AG04450 (cell line): ENCODE data around the gene TADA2A. TPM values are rescaled to one million over a fixed set of nuclear protein-coding genes. Genes with fewer than 3 reads are reported as not detected.

ENCODE experiments used
- CTCF ChIA-PET: fragments of 300-600, 350-600 bp; formaldehyde crosslinking; extraction: SDS; loops from one replicate; lab custom pipeline; 2022; ENCODE audit warnings: antibody characterized with exemption, inconsistent platforms; lab: Charles Lee
- POLR2A ChIA-PET: fragments of 350-600 bp; formaldehyde crosslinking; extraction: SDS; loops from one replicate; lab custom pipeline; 2021; ENCODE audit warnings: antibody characterized with exemption, inconsistent platforms; lab: Yijun Ruan, JAX
- DNase-seq: peaks from one replicate; pipeline ENCODE4 v3.0.0-alpha.2; 2011; ENCODE audit warnings: low read depth, low spot score
- H3K27ac ChIP-seq: one replicate; pipeline ENCODE4 v1.5.1; 2012; ENCODE audit warnings: low read depth, low read length, control low read depth
- H3K27me3 ChIP-seq: one replicate; pipeline ENCODE4 v1.6.0; 2012; ENCODE audit warnings: low read length; ENCODE audit not compliant: control insufficient read depth, insufficient read depth
- H3K4me3 ChIP-seq: 2 replicates; pipeline ENCODE4 v1.5.1; 2011; ENCODE audit warnings: mild to moderate bottlenecking, low read depth, low read length, control low read depth
- H3K9me3 ChIP-seq: 2 replicates; pipeline ENCODE4 v1.5.1; 2012; ENCODE audit warnings: low read length; ENCODE audit not compliant: control insufficient read depth, insufficient read depth
- CTCF ChIP-seq: IDR thresholded peaks from 2 replicates; pipeline ENCODE4 v1.5.1; 2011; ENCODE audit warnings: low read depth, low read length, control low read depth, inconsistent platforms
- polyA plus RNA-seq: library from polyadenylated mRNA; depleted of rRNA; stranded (reverse); fragments of >200 nt; gene quantifications from 2 replicates; pipeline ENCODE4 v1.2.3, GENCODE V29; 2011

Gene TADA2A
- polyA plus RNA-seq, 1 experiment = 21.4 TPM

- CTCF ChIA-PET = interaction anchor here (0.6 to 4.0 kb wide), 86 partner anchors 8 to 821 kb away, joined by 3 to 51 read pairs (median 4); partner anchors contain the start of genes AATF, MRM1 and SYNRG
- Histone ChIP-seq H3K4me3 (no peak overlapping the region), H3K9me3 (no peaks in the 10 kb centered on the region), H3K27me3 (no peaks in the 10 kb centered on the region), H3K27ac (no peak overlapping the region)
- DNase-seq = peak; percentile 68
- TF ChIP-seq CTCF = peak; percentile 100
- POLR2A ChIA-PET = interaction anchor here (0.5 to 1.0 kb wide), 4 partner anchors 13 to 80 kb away, joined by 3 to 7 read pairs (median 3); no protein-coding TSS in a partner anchor
Observed at GRCh38 chr17:37373530-37374159, 33.0 kb upstream of the TADA2A start.

- POLR2A ChIA-PET = no interaction called here
- no peaks in the 10 kb centered on the region for H3K9me3 ChIP-seq
- TF ChIP-seq CTCF = no peak
- H3K27ac ChIP-seq = no peak within 1 kb of the TSS
- DNase-seq = no peak
- H3K27me3 ChIP-seq = no peaks in the 10 kb centered on the region
- no peak within 1 kb of the TSS for H3K4me3 ChIP-seq
- CTCF ChIA-PET = interaction anchor here (0.8 to 4.0 kb wide), 5 partner anchors 11 to 773 kb away, joined by 3 to 51 read pairs (median 4); partner anchors contain the start of gene MRM1
Observed at GRCh38 chr17:37375706-37376105, 31.0 kb upstream of the TADA2A start, which contains the start of gene C17orf78. TSS of gene C17orf78 (plus strand) at chr17:37375985. CDS start at chr17:37376093, 108 bp downstream.

- no peaks in the 10 kb centered on the region for H3K27me3 ChIP-seq
- H3K27ac ChIP-seq = no peak overlapping the region
- DNase-seq = no peak
- ChIA-PET POLR2A (no interaction called here), CTCF (no interaction called here)
- H3K9me3 ChIP-seq = no peaks in the 10 kb centered on the region
- TF ChIP-seq CTCF = no peak
- no peak overlapping the region for H3K4me3 ChIP-seq
Observed at GRCh38 chr17:37382056-37382455, 24.6 kb upstream of the TADA2A start.

GRCh38 chr17:37384560-37385149, 22.0 kb upstream of the TADA2A start:
- CTCF ChIA-PET = interaction anchor here (0.5 to 2.4 kb wide), 2 partner anchors 11 to 98 kb away, joined by 3 to 25 read pairs; no protein-coding TSS in a partner anchor
- TF ChIP-seq CTCF = no peak
- Histone ChIP-seq H3K27me3 (no peaks in the 10 kb centered on the region), H3K27ac (no peak overlapping the region), H3K9me3 (no peaks in the 10 kb centered on the region), H3K4me3 (no peak overlapping the region)
- POLR2A ChIA-PET = no interaction called here
- DNase-seq = no peak
